Panc1 (cell line): ENCODE data around the gene SBK2.

Experiments
- POLR2AphosphoS5 ChIP-seq: IDR thresholded peaks from 2 replicates; pipeline ENCODE4 v1.6.1; 2012; ENCODE audit warnings: mild to moderate bottlenecking, low read depth, low read length, moderate library complexity
- SIN3A ChIP-seq: IDR thresholded peaks from 2 replicates; pipeline ENCODE4 v1.6.1; 2012; ENCODE audit warnings: low read depth, mild to moderate bottlenecking, low read length, moderate library complexity, borderline replicate concordance; ENCODE audit not compliant: insufficient read depth
- TCF7L2 ChIP-seq: IDR thresholded peaks from 2 replicates; pipeline ENCODE4 v1.6.1; 2011; ENCODE audit warnings: mild to moderate bottlenecking, low read depth, low read length, inconsistent platforms
- TF ChIP-seq, protein P1 (sequence below): fragments of 450-650 bp; IDR thresholded peaks from 2 replicates; pipeline ENCODE4 v1.5.1; 2017; ENCODE audit warnings: mild to moderate bottlenecking
- TF ChIP-seq, protein P2 (sequence below), 2 experiments: IDR thresholded peaks; 2 replicates each; pipeline ENCODE4 v1.6.1; 2011 to 2012; ENCODE audit warnings: low read depth in 2 of 2, control low read depth in 1 of 2, low read length in 1 of 2, mild to moderate bottlenecking in 1 of 2, moderate library complexity in 1 of 2; ENCODE audit not compliant: insufficient read depth in 1 of 2

DNA sequence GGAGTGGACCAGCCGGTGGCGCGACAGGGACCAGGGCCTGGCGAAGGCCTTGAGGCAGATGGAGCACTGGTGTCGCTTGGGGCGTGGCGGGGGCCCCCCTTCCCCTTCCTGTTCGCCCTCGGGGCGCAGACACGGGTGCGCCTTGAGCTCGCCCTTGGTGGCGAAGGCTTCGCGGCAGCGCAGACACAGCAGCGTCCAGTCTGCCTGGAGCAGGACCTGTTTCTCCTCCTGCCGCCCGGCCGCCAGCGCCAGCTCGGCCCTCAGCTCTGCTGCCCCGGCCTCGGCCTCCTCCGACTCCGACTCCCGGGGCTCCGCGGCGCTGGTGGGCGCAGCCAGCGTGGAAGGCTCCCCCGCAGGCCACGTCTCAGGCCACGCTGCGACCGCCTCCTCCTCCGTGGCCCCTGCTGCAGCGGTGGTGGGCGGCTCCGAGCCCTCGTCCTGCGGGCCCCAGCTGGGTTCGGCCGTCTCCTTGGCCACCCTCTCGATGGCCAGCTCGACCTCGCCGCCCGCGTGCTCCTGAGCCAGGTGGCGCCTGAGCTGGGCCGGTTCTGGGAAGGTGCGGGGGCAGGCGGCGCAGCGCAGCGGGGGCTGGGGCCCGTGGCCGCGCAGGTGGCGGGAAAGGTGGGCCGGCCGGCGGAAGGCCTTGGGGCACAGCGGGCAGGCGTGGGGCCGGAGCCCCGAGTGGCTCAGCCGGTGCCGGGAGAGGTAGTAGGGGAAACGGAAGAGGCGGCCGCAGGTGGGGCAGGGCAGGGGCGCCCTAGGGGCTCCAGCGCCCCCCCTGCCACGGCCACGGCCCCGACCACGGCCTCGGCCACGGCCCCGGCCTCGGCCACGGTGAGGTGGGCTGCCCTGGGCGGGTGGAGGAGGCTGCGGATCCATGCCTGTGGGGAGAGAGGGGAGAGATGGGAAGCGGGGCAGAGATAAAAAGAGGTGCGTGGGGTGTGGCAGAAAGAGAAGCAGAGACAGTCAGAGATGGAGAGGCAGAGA, 42.1 kb upstream of the SBK2 start:
- TF ChIP-seq, protein P1, sequence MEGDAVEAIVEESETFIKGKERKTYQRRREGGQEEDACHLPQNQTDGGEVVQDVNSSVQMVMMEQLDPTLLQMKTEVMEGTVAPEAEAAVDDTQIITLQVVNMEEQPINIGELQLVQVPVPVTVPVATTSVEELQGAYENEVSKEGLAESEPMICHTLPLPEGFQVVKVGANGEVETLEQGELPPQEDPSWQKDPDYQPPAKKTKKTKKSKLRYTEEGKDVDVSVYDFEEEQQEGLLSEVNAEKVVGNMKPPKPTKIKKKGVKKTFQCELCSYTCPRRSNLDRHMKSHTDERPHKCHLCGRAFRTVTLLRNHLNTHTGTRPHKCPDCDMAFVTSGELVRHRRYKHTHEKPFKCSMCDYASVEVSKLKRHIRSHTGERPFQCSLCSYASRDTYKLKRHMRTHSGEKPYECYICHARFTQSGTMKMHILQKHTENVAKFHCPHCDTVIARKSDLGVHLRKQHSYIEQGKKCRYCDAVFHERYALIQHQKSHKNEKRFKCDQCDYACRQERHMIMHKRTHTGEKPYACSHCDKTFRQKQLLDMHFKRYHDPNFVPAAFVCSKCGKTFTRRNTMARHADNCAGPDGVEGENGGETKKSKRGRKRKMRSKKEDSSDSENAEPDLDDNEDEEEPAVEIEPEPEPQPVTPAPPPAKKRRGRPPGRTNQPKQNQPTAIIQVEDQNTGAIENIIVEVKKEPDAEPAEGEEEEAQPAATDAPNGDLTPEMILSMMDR: no peak
- no peak for TF ChIP-seq POLR2AphosphoS5
- TF ChIP-seq, protein P2, sequence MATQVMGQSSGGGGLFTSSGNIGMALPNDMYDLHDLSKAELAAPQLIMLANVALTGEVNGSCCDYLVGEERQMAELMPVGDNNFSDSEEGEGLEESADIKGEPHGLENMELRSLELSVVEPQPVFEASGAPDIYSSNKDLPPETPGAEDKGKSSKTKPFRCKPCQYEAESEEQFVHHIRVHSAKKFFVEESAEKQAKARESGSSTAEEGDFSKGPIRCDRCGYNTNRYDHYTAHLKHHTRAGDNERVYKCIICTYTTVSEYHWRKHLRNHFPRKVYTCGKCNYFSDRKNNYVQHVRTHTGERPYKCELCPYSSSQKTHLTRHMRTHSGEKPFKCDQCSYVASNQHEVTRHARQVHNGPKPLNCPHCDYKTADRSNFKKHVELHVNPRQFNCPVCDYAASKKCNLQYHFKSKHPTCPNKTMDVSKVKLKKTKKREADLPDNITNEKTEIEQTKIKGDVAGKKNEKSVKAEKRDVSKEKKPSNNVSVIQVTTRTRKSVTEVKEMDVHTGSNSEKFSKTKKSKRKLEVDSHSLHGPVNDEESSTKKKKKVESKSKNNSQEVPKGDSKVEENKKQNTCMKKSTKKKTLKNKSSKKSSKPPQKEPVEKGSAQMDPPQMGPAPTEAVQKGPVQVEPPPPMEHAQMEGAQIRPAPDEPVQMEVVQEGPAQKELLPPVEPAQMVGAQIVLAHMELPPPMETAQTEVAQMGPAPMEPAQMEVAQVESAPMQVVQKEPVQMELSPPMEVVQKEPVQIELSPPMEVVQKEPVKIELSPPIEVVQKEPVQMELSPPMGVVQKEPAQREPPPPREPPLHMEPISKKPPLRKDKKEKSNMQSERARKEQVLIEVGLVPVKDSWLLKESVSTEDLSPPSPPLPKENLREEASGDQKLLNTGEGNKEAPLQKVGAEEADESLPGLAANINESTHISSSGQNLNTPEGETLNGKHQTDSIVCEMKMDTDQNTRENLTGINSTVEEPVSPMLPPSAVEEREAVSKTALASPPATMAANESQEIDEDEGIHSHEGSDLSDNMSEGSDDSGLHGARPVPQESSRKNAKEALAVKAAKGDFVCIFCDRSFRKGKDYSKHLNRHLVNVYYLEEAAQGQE (IDR thresholded peaks at IDR 0.05; ENCODE audit: insufficient read depth in 1 of 2, low read depth in 2 of 2, low read length in 1 of 2): no peak
- TF ChIP-seq SIN3A: no peak
- no peak for TF ChIP-seq TCF7L2
